Measurements from ENCODE around the gene SLC35E3.
A peak's percentile ranks its signal among the peaks of the same experiment; 100 is the strongest.

GRCh38 chr12:68808388-68809189, 62.6 kb downstream of the SLC35E3 start:
- TF ChIP-seq POLR2A (IDR thresholded peaks at IDR 0.05; ENCODE audit: low read depth, low read length), result peak; percentile 99
- peak; percentile 95 for TF ChIP-seq TAF1 (IDR thresholded peaks at IDR 0.05; ENCODE audit: low read depth, low read length)
- TF ChIP-seq POLR2AphosphoS5 (IDR thresholded peaks at IDR 0.05; ENCODE audit: low read depth, low read length), result peak; percentile 99

All from GM12891 (cell line).